Lower leg skin (tissue), 4 donors: Measurements from ENCODE around the gene RAPGEF2. TPM values are rescaled to one million over a fixed set of nuclear protein-coding genes. Genes with fewer than 3 reads are reported as not detected.
A peak's percentile ranks its signal among the peaks of the same experiment; 100 is the strongest.

Source experiments
- DNase-seq, 2 donors: peaks; one replicate each; pipeline ENCODE4 v3.0.0-alpha.2; 2019; ENCODE audit warnings: low spot score in 2 of 2
- H3K4me3 ChIP-seq: fragments of 200-600 bp; sonication (generic); 2 replicates; pipeline ENCODE4 v1.5.1; 2017; ENCODE audit warnings: mild to moderate bottlenecking, low read depth; ENCODE audit not compliant: poor library complexity, severe bottlenecking
- POLR2A ChIP-seq, 2 donors: fragments of 450-650 bp; IDR thresholded peaks; one replicate each; pipeline ENCODE4 v1.6.1; 2016 to 2017; ENCODE audit warnings: antibody characterized with exemption in 2 of 2, mild to moderate bottlenecking in 1 of 2, moderate library complexity in 1 of 2
- whole genome bisulfite sequencing, 2 donors: methylation state at CpG; one replicate each; pipeline ENCODE4 v1.1.5; 2018; 5-methylcytosine and 5-hydroxymethylcytosine counted together
- intact Hi-C: fragments of 100-400 bp; cut with DNase I; formaldehyde crosslinking; loops from one replicate; pipeline ENCODE4 v1.15.0; 2023; ENCODE audit warnings: low total_unique reads
- total RNA-seq, 4 donors: library from RNA; depleted of rRNA; stranded (reverse); fragments of >200 nt; gene quantifications; one replicate each; pipeline ENCODE4 v1.1.0, GENCODE V29; 2016
- TF ChIP-seq, protein P1 (sequence below), 3 donors: fragments of 450-650 bp; IDR thresholded peaks; one replicate each; pipeline ENCODE4 v1.5.1; 2016; ENCODE audit warnings: antibody characterized with exemption in 3 of 3, mild to moderate bottlenecking in 3 of 3, moderate library complexity in 2 of 3

RAPGEF2 gene
- total RNA-seq, 4 donors from 2014 or later = 38.3 to 51.7 (median 40.4) TPM

DNA sequence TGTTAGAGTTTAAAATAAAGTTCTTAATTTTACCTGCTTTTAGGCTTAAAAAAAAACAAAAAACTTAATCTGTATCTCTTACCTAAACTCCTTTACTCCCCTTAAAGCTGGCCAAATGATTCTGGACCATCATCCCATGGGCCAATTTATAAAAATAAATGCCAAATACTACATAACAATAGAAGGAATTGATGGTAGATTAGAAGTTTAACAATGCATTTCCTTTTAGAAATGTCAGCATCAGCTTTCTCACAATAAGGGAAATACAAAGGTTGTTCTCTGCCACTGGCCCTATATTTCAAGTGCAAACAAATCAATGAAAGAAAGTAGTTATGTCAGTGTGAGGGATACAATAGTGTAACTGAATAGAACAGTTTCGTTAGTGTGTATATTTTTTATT is 5.7 kb upstream of the RAPGEF2 start:
- intact Hi-C loops = no loop called here
- no peak for DNase-seq
- no peak overlapping the region for H3K4me3 ChIP-seq
- 74 to 78% methylated on average over 1 of the region's 1 CpG for WGBS, 2 donors
- no peak for TF ChIP-seq POLR2A (IDR thresholded peaks at IDR 0.05)
- TF ChIP-seq, protein P1, sequence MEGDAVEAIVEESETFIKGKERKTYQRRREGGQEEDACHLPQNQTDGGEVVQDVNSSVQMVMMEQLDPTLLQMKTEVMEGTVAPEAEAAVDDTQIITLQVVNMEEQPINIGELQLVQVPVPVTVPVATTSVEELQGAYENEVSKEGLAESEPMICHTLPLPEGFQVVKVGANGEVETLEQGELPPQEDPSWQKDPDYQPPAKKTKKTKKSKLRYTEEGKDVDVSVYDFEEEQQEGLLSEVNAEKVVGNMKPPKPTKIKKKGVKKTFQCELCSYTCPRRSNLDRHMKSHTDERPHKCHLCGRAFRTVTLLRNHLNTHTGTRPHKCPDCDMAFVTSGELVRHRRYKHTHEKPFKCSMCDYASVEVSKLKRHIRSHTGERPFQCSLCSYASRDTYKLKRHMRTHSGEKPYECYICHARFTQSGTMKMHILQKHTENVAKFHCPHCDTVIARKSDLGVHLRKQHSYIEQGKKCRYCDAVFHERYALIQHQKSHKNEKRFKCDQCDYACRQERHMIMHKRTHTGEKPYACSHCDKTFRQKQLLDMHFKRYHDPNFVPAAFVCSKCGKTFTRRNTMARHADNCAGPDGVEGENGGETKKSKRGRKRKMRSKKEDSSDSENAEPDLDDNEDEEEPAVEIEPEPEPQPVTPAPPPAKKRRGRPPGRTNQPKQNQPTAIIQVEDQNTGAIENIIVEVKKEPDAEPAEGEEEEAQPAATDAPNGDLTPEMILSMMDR (IDR thresholded peaks at IDR 0.05) = no peak

DNA sequence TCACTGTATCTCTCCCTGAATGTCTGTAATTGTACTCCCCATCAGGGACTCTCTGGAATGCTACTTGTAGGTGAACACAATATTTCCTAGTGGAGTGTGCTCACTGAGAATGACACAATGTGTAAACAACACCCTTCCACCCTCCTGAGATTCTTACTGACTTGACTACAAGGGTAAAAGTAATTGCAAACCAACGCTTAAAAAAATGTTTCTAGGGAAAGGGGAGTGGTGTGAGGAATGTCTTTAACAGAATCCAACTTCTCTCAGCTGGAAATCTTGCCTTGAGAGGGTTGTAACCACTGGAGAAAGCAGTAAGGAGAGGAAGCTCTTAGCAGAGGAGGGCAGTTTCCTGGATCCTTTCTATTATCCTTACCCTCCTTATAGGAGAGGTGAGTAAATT is 5.1 kb upstream of the RAPGEF2 start:
- H3K4me3 ChIP-seq = no peak overlapping the region
- DNase-seq = no peak
- WGBS, 2 donors = 9 to 31% methylated on average over 1 of the region's 1 CpG
- intact Hi-C loops = no loop called here
- no peak for TF ChIP-seq POLR2A (IDR thresholded peaks at IDR 0.05)
- TF ChIP-seq, protein P1 (IDR thresholded peaks at IDR 0.05) = no peak

GRCh38 chr4:159098482-159099127 is 4.3 kb upstream of the RAPGEF2 start:
- DNase-seq = no peak
- intact Hi-C loops = no loop called here
- no peak overlapping the region for H3K4me3 ChIP-seq
- TF ChIP-seq POLR2A (IDR thresholded peaks at IDR 0.05) = no peak
- TF ChIP-seq, protein P1 (IDR thresholded peaks at IDR 0.05) = no peak

DNA sequence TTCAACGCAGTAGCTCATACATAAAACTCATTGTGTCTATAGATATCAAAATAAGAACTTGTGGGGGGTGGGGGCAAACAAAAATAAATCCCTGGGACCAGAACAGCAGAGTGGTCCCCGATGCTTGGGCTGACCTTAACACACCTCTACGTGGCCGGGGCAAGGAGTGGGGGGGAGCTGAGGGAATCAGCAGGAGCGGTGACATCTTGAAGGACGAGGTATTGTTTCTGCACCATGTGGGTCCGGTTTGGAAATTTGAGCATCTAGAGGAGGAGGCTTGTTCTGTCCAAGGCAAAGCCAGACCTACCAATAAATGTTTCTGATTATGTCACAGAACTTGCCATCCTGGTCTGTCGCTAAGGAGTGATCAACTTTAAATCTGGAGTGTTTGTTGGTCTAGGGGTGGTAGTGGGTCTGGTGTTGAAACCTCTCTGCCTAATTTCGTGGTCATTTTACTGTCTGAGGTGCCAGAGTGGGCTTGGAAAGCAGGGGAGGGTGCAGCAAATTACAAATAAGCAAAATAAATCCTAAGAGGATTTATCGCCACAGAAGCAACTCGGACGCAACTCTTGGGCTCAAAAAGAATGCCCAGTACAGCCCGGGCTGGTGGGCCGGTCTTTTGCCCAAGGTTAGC is 774 bp upstream of the RAPGEF2 start:
- H3K4me3 ChIP-seq = peak overlapping the region; percentile 70
- 34 to 41% methylated on average over 14 of the region's 14 CpGs for WGBS, 2 donors
- TF ChIP-seq, protein P1 (IDR thresholded peaks at IDR 0.05) = no peak
- no peak for TF ChIP-seq POLR2A (IDR thresholded peaks at IDR 0.05)
- no peak for DNase-seq
- intact Hi-C loops = no loop called here

DNA sequence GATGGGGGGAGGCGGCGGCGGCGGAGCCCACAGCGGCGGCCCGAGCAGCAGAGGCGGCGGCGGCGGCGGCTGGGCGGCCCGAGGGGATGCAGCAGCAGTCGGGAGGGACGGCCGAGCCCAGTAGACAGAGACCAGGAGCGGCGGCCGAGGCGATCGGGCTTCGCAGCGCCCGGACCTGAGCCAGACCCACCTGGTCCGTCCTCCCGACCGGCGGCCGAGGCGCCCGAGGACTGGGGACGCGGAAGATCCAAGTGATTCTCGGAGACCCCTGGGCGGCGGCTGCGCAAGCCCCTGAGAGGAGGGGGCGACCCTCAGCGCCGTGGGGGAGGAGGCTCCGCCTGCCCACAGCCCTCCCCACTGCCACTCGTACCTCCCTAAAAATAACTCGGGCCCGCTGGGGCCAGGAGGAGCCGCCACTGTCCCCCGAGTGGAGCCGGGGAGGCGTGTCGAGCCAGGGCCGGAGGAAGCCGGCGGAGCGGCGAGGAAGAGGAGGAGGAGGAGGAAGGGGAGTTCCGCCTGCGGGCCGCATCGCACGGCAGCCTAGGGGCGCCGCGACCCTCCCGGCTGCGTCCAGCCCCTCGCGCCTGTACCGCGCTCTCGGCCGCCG is 608 bp downstream of the RAPGEF2 start:
- no peak for TF ChIP-seq POLR2A (IDR thresholded peaks at IDR 0.05)
- TF ChIP-seq, protein P1 (IDR thresholded peaks at IDR 0.05) = no peak
- intact Hi-C loops = no loop called here
- peak; percentile 24 to 92 for DNase-seq
- peak overlapping the region; percentile 91 for H3K4me3 ChIP-seq
- WGBS, 2 donors = 1% methylated on average over 16 to 19 of the region's 72 CpGs
